HG03175 (cell line): ENCODE measurements around the gene OR2T11.
"Not testable (repeated sequence)": the region's sequence is repeated elsewhere in the genome, so short reads cannot be mapped to it uniquely, and the experiment has no call there.

ENCODE experiments used
- ATAC-seq: cut with Tn5 transposase; IDR thresholded peaks from one replicate; pipeline ENCODE4 v1.9.1; 2021; ENCODE audit warnings: mild to moderate bottlenecking, moderate library complexity; ENCODE audit not compliant: unreplicated experiment

OR2T11 gene, protein sequence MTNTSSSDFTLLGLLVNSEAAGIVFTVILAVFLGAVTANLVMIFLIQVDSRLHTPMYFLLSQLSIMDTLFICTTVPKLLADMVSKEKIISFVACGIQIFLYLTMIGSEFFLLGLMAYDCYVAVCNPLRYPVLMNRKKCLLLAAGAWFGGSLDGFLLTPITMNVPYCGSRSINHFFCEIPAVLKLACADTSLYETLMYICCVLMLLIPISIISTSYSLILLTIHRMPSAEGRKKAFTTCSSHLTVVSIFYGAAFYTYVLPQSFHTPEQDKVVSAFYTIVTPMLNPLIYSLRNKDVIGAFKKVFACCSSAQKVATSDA

DNA sequence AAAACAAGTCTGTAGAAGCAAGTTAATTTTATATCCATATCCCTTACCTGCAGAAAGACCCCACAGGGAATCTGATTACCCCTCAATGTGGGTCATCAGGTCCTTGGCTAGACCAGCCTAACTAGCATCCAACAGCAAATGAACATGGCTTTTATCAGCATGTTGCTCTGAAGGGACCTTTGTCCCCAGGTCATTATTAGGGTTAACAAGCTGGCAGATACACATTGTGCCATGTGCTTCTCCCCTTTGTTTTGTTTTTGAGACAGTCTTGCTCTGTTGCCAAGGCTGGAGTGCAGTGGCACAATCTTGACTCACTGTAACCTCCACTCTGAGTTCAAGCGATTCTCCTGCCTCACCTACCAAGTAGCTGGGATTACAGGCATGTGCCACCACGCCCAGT lies at the start of gene OR2T11:
Gene OR2T11 (minus strand): TSS at position 101 of the 400 bp plus-strand sequence. CDS start 7,963 bp downstream, outside the sequence.
- not testable (repeated sequence) for ATAC-seq

DNA sequence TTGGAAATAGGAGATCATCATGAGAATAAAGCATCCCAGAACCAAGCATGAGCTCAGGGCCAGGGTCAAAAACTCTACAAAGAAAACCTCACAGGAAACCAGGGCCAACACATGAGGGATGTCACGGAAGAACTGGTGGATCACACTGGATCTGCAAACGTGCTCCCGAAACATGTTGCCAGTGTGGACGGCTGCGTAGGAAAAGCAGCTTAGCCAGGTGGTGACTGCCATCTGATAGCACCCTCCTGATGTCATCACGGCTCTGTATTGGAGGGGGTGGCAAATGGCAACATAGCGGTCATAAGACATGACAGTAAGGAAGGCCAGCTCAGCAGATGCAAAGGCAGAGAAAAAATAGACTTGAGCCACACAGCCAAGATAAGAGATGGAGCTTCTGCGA lies 46.8 kb upstream of the OR2T11 start:
- ATAC-seq, result no peak

DNA sequence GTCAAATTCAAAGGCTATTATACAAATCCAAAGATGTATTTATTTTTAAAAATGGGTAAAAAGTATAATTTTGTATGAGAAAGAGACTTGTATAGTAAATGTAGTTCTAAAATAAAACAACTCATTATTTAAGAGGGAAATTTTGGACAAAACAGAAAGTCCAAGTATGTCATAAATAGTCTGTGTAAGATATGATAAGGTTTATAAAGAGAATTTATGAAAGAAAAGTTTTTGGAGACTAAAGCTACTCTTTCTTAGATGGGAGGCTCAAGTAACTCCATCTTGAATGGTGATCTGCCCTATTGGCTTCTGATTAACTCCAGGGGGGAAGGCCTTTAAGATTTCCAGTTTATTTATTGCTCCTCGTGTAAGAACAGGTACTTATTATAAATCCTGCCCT lies 35.1 kb upstream of the OR2T11 start:
- no peak for ATAC-seq

DNA sequence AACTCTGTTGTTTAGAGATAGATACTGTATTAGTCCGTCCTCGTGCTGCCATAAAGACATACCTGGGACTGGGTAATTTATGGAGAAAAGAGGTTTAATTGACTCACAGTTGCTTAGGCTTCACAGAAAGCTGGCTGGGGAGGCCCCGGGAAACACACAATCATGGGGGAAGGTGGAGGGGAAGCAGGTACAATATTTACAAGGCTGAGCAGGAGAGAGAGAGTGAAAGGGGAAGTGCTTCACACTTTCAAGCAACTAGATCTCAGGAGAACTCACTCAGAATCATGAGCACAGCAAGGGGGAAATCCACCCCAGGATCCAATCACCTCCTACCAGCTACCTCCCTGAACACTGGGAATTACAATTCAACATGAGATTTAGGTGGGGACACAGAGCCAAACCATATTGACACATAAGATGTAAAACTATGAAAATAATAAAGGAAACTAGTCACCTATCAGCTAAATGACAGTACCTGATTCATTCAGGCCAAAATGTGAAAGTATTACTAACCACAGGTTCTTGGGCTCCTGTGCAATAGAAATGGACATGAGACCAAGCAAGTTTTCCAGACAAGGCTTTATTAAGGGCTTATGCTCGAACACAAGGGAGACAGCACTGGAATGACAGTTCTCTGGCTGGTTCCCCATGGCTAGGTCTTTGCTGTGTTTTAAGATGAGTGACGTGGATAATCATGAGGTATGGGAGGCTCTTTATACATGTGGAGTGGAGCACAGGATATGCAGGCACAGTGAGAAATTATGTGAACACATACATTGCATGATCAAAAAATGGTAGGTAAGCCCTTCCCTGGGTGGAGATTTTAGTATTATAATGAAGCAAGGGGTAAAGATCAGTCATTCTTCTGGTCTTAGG lies 28.8 kb upstream of the OR2T11 start:
- ATAC-seq, result peak; percentile 98

DNA sequence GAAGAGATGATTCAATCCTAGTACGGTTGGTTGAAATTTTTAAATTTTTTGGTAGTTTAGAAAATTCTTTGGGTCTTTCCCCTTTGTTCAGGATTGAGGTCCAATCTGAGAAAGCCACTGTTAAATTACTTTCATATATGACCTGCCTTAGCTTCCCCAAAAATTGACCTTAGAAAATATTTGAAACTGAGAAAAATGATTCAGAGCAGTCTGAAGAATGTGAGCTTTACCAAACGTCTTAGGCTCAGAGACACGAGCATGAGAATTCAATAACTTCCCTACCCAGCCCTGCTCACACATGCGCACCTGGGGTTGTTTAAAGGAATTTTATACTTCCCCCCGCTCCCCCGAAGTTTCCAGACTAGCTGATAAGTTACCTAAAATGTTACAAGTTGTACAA lies 21.9 kb upstream of the OR2T11 start:
- ATAC-seq, result not testable (repeated sequence)

DNA sequence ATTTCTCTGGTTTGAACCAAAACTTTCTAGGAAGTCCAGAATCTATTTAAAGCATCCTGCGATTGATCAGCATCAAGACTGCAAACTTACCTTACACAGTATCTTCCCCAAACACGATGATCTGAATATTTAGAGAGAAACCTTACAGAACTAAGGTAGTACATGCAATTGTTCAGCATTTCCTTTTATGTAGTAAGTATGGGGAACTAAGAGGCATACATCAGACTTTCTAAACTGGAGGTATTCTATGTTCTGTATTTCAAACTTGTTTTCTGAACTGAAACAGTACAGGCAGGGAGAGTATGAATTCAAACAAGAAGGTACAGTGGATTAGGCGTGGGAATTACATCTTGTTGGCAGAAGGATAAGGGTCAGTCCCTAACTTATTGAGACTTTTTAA lies 20.5 kb upstream of the OR2T11 start, which contains the start of gene OR2T27:
Gene OR2T27 (minus strand): TSS at position 175 of the 400 bp plus-strand sequence. CDS start 4,644 bp downstream, outside the sequence.
- not testable (repeated sequence) for ATAC-seq

DNA sequence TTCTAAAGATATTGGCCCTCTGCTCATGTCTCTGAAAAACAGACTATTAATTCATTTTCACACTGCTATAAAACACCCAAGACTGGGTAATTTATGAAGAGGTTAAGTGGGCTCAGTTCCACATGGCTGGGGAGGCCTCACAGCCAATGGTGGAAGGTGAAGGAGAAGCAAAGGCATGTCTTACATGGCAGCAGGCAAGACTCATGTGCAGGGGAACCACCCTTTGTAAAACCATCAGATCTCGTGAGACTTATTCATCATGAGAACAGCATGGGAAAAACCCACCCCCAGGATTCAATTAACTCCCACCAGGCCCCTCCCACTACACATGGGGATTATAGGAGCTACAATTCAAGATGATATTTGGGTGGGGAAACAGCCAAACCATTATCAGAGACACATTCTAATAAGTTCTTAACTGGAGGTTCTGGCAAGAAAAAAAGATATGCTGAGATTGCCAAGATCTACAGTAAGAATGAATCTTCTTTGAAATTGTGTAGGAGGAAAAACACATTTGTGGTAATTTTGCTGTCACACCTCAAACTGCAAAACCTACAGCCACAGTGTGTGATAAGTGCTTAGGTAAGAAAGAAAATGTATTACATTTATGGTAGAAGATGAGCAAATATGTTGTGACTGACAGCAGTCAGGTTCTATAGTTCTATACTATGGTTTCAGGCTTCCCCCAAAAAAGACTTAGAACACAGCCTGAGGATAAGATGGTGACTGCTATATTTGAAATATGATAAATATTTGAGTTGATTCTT lies 14.1 kb upstream of the OR2T11 start:
- ATAC-seq, result not testable (repeated sequence)

DNA sequence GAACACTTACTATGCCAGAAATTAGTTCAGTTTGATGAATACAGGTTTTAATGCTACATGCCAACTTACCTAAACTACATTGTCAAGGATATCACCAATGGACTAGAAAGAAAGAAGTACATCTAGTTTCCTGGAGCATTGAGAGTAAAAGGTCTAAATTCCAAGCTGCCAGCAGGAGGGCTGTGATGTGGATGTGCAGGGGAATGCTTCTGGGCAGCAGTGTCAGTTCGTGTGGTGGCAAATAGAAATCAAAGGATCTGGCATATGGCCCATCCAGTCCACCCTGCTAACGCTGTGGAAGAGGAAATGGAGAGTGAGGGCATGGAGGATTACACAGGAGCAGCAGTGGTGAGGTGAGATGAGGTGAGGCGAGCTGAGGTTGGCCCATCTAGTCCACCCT lies 10.3 kb upstream of the OR2T11 start, which contains the start of gene OR2T35:
Gene OR2T35 (minus strand): TSS at position 101 of the 400 bp plus-strand sequence. CDS start 6,020 bp downstream, outside the sequence.
- ATAC-seq, result not testable (repeated sequence)

DNA sequence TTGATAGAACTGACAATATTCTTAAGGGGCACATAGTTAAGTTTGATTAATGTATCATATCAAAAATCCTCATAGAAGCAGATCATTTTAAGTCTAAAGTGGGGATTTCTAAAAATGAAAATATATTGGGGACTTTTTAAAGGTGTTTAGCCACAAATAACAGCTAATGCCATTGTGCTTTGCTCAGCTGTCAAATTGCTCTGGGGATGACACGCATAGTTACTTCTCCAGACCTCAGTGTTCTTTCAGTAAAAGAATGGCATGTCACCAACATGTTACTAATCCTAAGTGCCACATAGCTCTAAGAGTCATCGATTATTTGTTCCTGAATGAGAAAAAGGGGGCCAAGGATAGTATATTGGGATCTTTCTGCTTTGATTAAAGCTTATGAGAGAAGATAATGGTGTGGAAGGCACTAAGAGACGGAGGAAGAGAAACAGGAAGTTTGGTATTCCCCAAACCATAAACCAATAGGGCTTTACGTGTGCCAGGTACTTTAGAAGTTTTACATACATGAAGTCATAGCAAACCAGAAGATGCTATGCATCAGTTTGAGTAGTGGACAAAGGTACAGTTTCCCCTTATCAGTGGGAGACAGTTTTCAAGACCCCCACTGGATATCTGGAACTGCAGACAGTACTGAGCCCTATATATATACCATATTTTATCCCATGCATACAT lies 8.2 kb upstream of the OR2T11 start:
- ATAC-seq, result peak; percentile 57

DNA sequence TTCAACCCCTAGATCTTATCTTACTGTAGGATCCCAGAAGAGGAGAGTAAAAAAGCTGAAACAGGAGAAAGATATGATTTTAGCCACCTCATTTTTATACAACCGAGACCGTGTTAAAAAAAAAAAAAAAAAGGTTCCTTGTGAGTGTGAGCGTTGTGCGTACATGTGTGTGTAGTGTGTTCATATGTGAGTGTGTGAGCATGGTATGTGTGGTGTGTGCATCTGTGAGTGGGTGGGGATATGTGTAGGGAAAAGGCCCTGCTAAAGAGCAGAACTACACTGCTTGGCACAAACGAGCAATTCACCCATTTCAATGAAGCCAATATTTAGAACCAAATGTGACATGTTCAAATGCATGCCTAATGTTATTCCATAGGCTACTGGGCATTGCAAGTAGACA lies 6.7 kb upstream of the OR2T11 start:
- ATAC-seq, result peak; percentile 6

DNA sequence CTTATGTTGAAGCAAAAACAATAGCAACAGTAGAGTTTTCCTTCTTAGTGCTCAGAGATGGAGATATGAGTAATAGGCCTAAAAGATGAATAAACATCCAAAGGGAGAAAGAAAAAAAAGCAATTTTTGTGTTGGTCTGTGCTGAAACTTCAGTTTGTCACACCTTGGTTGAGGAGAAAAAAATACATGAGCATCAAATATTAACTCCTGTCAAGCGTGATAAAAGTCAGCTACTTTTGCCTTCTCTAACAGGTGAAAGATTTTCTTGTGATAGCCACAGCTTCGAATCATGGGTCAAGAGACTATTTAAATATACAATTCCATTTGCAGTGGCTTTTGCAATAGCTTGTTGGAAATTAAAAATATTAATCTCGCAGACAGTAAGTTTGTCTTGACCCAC lies 6.0 kb upstream of the OR2T11 start:
- peak; percentile 59 for ATAC-seq

DNA sequence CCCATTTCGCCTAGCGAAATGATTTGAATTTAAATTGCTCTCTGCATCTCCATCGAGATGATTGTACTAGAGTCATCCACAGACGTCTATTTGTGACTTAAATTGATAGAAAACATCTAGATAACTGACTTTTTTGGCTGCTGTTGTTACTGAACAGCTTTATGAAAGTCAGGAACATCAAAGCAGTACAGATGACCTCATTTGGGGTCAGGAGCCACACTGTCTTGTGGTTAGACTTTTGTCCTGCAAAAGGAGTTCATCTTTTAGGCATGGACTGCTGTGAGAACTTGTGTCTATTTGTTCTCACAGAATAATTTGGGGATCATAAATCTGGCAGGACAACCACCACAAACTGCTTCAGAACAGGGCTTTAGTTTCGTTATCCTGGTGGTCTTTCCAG lies 4.8 kb upstream of the OR2T11 start:
- peak; percentile 25 for ATAC-seq

DNA sequence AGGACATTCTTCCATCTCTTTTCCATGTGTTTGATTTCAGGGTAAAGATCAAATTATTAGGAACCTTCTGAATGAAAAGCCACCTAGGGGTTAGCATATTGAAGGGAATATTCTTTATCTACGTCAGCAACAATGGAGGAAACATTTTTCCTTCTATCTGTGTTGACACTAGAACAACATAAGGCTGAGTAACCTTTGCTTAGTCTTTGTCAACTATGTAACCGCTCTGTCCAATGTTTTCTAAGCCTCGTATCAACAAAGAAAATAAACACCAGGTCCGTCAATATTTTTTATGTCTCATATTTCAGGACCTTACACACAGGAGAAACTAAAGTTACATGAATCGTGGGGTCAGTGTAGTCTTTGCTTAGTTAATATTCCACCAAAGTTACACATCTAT lies 1.7 kb upstream of the OR2T11 start:
- not testable (repeated sequence) for ATAC-seq

DNA sequence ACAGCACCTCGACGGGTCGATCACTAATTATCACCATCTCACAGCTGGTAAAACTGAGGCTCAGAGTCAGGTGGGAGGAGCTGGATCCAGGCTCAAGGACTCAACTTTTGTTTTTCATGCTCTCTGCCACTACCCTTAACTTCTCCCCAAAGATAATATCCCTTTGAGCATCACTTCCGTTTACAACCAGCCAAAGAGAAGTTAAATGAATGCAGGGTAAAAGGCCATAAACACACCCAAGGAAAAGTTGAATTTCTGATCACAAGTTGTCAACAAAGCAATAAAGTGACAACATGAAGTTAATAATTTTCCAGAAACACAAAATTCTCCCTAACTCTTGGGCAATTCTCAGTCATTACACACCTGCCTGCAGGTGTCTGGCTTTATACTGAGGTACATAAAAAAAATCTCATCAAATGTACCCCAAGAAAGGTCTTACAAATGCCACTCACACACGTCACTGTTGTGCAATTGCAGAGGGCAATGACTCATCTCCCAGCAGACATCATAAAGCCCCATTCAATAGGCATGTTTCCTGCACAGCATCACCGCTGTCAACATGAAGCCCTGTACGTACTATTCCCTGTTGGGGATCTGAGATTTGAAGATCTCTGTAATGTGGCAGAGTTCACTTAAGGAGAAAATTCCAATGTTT lies 3.4 kb downstream of the OR2T11 start:
- ATAC-seq, result no peak

DNA sequence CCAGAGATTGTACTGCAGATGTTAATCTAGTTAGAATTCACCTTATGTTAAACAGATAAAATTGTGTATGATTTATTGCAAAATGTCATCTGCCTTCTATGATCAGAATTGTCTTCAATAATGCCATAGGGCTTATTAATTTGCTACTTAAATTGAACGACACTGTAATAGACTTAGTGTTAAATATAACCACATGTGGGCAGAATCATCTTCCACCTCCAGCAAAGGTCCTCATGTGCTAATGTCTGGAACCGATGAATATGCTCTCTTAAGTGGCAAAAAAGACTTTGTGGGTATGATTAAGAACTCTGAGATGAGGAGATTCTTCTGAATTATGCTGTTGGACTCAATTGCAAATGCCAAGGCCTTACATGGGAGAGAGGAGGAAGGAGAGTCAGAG lies 4.3 kb downstream of the OR2T11 start:
- ATAC-seq, result no peak

DNA sequence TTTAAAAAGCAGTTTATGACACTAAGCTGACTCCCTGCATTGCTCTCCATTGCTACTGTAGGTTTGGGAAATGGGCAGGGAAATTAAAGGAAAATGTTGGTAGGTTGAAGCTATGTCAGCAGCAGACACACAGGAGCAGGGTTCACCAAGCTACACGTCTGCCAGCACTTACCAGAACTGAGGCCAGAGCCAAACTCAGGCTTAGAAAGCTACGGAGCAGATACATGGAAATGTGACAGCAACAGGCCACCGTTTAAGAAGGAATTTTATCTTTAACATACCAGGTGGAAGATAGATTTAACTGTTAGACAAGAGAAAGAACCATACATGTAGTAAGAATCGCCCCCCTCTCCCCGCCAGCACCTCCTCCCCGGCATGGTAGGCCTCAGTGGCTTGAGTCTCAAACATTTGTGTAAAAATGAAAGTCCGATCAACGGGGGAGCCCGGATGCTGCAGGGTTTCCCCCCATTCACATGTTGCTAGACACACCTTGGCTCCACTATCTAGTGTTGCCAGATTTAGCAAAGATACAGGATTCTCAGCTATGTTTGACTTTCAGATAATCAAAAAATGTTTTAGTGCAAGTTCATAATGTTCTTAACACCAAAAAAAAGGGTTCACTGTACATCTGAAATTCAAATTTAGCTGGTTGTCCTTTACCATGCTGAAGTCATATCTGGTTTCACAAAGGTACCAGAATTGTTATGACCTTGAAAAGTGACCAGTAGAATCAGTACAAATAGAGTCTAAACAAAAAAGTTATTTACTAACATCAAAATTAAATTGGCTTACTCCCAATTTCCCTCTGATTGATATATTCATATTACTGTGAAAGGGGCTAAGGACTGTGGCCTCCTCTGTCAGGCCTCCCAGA lies 6.7 kb downstream of the OR2T11 start:
- peak; percentile 84 for ATAC-seq

DNA sequence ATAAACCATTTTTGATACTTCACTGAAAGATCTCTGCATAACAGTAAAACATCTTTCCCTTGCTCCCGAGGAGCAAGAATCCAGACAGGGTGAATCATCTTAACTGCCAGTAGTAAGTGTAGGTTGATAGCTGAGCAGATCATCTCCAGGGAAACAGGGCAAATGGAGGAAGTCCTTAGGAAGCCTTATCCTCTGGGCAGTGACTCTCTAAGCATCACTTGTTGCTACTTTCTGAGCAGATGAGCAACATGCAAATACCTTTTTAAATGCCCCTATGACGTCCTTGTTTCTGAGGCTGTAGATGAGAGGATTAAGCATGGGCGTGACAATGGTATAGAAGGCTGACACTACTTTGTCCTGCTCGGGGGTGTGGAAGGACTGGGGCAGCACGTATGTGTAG lies 8.9 kb downstream of the OR2T11 start:
- no peak for ATAC-seq

DNA sequence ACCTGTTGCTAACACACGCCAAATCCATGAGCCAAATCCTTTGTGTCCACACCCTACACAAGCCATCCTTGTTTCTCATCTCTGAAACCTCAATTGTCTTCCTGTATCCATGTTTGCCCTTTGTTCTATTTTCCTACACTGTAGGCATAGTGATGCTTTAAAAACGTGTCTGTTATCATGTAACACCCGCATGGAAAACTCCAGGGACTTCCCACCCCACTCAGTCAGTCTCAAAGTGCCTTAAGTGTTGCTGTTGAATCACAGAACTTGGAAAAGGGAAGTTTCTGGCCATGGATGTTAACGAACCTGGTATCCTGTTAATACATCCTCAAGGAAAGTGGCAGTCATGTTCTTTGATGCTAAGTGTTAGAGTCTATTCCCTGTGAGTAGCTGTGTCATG lies 9.7 kb downstream of the OR2T11 start:
- ATAC-seq, result no peak

DNA sequence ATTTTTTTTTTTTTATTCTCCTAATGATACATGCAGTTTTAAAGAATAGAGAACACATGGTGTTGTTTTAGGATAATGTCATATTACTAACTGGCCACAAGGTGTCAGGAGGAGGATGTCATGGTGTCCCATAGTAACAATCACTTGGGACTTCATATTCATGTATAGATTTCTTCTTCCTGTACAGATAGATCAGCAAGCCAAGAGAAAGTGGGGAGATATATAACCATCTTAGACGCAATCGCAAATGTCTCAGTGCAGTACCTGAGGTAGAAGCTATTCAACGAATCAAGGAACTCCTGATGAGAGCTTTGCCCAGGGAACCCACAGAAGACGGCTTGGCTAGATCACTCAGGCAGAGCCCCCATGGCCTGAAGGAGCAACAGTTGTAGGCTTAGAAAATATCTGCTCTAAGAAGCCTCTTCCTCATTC lies 12.3 kb downstream of the OR2T11 start:
- peak; percentile 96 for ATAC-seq
